Measurements from ENCODE around the gene GAREM1.

DNA sequence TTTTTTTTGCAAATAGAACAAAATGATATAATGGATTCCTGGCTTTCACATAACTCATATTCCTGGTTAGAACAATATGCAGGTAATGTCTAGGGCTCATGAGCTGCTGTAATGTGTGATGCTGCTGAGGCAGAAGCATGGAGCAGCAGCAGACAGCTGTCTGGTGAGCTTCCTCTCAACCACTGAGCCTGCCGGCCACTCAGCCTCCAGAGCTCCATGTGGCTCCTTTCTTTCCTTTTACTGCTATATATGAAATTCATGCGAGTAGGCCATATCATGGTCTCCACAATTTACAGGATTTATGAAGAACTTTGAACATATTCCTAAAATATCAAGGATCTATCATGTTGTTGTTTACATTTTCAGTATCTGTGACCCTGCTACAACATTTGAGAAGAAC is 159.9 kb downstream of the GAREM1 start:
- TF ChIP-seq, protein P1, sequence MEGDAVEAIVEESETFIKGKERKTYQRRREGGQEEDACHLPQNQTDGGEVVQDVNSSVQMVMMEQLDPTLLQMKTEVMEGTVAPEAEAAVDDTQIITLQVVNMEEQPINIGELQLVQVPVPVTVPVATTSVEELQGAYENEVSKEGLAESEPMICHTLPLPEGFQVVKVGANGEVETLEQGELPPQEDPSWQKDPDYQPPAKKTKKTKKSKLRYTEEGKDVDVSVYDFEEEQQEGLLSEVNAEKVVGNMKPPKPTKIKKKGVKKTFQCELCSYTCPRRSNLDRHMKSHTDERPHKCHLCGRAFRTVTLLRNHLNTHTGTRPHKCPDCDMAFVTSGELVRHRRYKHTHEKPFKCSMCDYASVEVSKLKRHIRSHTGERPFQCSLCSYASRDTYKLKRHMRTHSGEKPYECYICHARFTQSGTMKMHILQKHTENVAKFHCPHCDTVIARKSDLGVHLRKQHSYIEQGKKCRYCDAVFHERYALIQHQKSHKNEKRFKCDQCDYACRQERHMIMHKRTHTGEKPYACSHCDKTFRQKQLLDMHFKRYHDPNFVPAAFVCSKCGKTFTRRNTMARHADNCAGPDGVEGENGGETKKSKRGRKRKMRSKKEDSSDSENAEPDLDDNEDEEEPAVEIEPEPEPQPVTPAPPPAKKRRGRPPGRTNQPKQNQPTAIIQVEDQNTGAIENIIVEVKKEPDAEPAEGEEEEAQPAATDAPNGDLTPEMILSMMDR (IDR thresholded peaks at IDR 0.05), result no peak
- TF ChIP-seq POLR2AphosphoS5 (IDR thresholded peaks at IDR 0.05; ENCODE audit: low read depth, low read length) (no peak), SIN3A (IDR thresholded peaks at IDR 0.05; ENCODE audit: borderline replicate concordance, insufficient read depth, low read depth, low read length) (no peak)
- TF ChIP-seq, protein P2, sequence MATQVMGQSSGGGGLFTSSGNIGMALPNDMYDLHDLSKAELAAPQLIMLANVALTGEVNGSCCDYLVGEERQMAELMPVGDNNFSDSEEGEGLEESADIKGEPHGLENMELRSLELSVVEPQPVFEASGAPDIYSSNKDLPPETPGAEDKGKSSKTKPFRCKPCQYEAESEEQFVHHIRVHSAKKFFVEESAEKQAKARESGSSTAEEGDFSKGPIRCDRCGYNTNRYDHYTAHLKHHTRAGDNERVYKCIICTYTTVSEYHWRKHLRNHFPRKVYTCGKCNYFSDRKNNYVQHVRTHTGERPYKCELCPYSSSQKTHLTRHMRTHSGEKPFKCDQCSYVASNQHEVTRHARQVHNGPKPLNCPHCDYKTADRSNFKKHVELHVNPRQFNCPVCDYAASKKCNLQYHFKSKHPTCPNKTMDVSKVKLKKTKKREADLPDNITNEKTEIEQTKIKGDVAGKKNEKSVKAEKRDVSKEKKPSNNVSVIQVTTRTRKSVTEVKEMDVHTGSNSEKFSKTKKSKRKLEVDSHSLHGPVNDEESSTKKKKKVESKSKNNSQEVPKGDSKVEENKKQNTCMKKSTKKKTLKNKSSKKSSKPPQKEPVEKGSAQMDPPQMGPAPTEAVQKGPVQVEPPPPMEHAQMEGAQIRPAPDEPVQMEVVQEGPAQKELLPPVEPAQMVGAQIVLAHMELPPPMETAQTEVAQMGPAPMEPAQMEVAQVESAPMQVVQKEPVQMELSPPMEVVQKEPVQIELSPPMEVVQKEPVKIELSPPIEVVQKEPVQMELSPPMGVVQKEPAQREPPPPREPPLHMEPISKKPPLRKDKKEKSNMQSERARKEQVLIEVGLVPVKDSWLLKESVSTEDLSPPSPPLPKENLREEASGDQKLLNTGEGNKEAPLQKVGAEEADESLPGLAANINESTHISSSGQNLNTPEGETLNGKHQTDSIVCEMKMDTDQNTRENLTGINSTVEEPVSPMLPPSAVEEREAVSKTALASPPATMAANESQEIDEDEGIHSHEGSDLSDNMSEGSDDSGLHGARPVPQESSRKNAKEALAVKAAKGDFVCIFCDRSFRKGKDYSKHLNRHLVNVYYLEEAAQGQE (IDR thresholded peaks at IDR 0.05; ENCODE audit: insufficient read depth in 1 of 2, low read depth in 2 of 2, low read length in 1 of 2), result no peak

Data from Panc1 (cell line).